HG03520 (cell line): ENCODE results near the gene MTCH1.
"Not testable (repeated sequence)": the region's sequence is repeated elsewhere in the genome, so short reads cannot be mapped to it uniquely, and the experiment has no call there.

Experiments
- ATAC-seq: cut with Tn5 transposase; IDR thresholded peaks from one replicate; pipeline ENCODE4 v1.9.1; 2021; ENCODE audit warnings: mild to moderate bottlenecking, moderate library complexity; ENCODE audit not compliant: unreplicated experiment

The MTCH1 gene

DNA sequence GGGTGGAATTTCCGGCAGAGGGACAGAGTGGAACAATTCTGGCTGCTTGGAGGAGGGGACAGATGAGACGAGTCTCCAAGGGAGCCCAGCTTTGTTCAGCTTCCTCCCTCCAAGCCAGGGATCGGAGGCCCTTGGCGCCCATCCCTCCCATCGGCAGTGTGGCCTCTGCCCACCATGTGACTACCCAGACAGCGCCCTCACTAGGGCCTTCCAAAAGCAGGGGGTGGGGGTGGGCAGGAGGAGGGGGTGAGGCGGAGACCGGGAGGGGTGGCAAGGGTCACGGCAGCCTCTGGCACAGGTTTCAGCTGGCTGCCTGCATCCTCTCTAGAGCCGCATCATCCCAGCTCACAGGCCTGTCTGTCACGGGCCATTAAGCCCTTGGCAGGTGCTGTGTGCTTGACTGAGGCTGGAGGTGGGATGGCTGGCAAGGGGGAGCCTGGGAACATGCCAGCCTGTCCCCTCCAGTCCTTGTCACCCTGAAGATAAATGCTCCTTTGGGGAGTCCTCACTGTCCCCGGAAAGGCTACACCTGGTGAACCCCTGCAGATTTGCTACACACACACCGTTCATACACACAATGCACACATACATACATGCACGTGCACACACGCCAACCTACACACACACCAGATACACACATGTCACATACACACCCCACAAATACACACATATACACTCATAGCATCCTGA lies 13.2 kb upstream of the MTCH1 start:
- ATAC-seq = no peak

- ATAC-seq = no peak
Observed at GRCh38 chr6:36998723-36999038, 12.7 kb upstream of the MTCH1 start.

- ATAC-seq = no peak
Observed at GRCh38 chr6:36997811-36998722, 12.1 kb upstream of the MTCH1 start.

GRCh38 chr6:36990401-36990800 lies 4.4 kb upstream of the MTCH1 start:
- ATAC-seq = not testable (repeated sequence)

GRCh38 chr6:36989264-36989663 lies 3.3 kb upstream of the MTCH1 start:
- ATAC-seq = no peak

DNA sequence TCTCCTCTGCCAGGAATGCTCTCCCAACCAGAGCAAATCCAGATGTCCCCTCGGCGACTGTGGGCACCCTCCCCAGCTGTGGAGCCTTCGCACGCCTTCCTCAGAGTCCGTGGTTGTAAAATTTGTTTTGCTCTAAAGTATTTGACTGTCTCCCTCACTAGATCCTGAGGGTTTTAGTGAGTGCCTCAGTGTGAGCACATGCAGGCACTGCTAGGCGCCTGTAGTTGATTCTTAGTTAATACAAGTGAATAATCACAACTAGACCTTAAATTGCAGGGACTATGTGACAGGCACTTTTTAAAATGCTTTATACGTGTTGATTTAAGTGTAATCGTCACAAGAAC lies 680 bp upstream of the MTCH1 start:
- ATAC-seq = no peak

- no peak for ATAC-seq
Observed at GRCh38 chr6:36985417-36985807, 584 bp downstream of the MTCH1 start.

GRCh38 chr6:36984581-36985416 lies 1.2 kb downstream of the MTCH1 start:
- ATAC-seq = no peak

GRCh38 chr6:36983538-36983937 lies 2.5 kb downstream of the MTCH1 start:
- ATAC-seq = no peak

GRCh38 chr6:36980876-36981619 lies 4.9 kb downstream of the MTCH1 start:
- no peak for ATAC-seq

- no peak for ATAC-seq
Observed at GRCh38 chr6:36980129-36980528, 5.9 kb downstream of the MTCH1 start.

GRCh38 chr6:36979347-36979742 lies 6.7 kb downstream of the MTCH1 start:
- ATAC-seq = no peak

DNA sequence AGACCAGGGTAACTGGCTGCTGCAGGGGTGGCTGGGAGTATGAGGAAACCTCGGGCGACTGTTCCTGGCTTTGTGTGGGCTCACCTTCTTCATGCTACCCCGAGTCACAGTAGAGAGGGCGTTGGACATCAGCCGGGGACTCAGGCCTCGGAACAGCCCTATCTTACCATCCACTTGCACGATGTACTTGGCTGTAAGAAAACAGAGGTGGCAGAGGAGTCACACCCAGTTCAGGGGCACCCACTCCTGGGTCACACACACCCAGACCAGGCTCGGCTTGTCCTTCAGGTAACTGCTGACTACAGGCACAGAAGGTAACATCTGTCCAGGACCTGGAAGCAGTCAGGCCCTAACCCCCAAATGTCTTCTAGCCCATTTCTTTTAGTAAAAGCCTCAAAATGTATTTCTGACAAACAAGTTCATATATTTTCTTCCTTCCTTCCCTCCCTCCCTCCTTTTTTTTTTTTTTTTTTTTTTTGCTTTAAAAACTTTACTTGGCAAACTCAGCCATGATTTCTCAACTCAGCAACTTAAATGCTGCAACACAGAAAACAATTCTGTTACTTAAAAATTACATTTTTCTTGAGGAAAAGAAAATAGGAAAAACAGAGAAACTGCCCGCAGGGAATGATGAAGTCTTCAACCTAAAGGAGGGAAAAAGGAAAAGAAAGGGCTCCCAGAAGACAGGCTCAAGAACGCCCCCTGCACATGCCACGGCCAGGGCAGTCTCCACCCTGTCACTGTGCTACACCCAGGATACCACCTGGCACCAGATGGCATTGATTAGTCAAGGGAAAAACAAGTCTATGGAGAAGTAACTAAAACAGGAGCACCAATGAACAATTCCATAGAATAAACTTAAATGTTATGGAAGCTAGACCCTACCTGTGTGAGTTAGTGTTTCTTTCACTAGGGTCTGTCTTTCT lies 7.3 kb downstream of the MTCH1 start:
- no peak for ATAC-seq

DNA sequence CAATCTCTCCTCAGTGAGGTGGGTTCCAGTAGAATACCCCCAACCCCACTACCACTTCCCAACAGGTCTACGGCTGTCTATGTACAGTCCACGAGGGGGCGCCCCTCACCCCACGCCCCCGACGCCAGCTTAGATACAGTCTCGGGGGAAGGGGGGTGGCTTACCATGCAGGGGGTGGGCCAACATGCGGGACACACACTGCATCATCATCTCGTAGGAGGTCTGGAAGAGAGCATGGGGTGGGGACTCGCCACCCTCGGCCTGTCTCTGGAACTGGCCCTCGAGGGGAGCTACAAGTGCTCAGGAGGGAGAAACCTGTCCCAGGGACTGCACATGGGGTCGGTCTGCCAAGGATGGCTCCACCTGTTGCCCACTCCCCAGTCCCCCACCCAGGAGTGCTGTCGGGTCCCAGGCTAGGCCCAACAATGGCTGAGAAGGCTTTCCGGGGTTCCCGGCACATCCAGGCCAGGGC lies 8.5 kb downstream of the MTCH1 start:
- no peak for ATAC-seq

- ATAC-seq = no peak
Observed at GRCh38 chr6:36976931-36977330, 9.1 kb downstream of the MTCH1 start.

GRCh38 chr6:36976509-36976908 lies 9.5 kb downstream of the MTCH1 start:
- ATAC-seq = no peak

DNA sequence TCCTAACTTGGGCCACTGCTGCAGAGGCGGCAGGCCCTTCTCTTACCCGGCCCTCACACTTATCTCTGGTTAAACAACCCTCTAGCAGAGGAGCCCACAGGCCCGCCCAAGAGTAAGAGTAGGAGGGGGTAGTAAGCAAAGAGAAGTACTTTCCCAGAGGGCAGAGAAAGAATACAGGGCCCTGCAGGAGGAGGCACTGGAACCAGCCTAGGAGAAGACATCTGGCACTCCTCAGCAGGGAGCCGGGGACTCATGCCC lies 10.1 kb downstream of the MTCH1 start:
- no peak for ATAC-seq

DNA sequence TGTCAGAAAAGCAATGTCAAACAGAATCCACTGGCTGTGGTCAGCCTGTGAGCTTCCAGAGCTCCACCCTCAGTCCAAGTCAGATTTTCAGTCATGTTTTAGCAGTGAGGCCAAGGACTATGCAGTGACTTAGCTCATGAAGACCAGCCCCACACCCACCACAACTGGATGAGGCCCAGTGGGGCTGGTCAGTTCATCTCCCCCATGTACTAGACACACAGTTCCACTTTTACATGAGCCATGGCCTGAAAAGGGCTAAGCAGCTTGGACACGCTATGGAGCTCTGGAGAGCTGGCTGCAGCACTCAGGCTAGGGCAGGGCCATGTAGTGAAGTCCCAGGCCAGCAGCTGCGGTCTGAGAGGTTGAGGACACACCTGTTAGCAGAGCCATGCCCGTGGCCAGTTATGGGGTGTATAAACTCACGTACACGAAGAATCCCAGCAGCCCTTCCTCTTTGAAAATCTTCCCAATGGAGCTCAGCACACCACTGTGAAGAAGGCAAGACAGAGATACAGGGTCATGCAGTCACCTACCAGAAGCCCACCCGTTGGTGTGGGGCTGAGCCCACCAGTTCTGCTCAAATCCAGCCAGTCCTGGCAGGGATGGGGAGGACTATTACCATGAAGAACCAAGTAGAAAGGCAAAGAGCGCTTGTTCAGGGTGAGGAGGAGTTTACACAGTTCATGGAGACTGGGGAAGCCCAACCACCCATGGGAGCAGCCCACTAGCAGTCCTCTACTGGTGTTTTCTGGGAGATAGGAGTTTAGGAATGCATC lies 10.6 kb downstream of the MTCH1 start:
- ATAC-seq = no peak

GRCh38 chr6:36973647-36974046 lies 12.3 kb downstream of the MTCH1 start:
- ATAC-seq = no peak
